GM19467 (cell line): Measurements from ENCODE around the gene PRRG1.
"Not testable (repeated sequence)": the region's sequence is repeated elsewhere in the genome, so short reads cannot be mapped to it uniquely, and the experiment has no call there.

Experiments
- ATAC-seq: cut with Tn5 transposase; IDR thresholded peaks from one replicate; pipeline ENCODE4 v1.9.1; 2021; ENCODE audit warnings: mild to moderate bottlenecking, moderate library complexity; ENCODE audit not compliant: unreplicated experiment

The PRRG1 gene

DNA sequence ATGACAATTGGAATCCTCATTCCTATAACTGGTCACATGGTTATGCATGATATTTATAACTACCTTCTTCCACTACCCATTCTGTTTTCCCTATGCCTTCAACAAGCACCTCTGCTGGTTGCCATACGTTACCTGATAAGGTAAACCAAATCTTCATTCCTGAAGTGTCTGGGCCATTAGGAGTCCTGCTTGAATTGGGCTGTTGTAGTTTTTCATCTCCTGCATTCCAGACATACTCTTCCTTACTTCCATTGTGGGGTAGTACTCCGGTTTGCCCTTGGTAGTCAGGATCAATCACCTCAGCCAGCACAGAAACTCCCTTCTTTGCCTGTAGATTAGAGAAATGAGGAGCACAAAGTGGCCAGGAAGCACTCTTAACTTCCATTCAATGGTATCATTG lies 113.2 kb downstream of the PRRG1 start:
- ATAC-seq, result no peak

DNA sequence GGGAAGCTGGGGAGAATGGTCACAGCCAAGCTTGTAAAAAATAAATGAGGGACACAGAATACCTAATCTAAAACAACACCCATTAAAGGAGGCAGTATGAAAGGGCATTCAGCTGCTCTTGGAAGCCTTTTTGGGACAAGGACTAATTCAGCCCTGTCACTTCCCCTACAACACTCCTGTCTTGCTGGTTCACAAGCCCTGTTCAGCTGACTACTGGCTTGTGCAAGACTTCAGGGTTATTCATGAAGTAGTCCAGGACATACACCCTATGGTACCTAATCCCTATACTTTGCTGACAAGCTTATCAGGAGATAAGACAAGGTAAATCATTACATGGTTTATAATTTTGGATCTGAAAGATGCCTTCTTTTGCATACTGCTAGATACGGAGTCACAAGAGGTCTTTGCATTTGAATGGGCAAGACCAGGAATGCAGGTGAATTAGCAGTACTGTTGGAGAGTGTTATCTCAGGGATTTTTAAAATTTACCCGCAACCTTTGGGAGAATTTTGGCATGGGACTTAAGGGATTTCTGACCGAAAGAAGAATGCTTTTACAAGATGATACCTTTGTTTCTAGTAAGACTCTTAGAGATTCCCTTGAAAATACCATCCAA lies 119.1 kb downstream of the PRRG1 start:
- ATAC-seq, result no peak

DNA sequence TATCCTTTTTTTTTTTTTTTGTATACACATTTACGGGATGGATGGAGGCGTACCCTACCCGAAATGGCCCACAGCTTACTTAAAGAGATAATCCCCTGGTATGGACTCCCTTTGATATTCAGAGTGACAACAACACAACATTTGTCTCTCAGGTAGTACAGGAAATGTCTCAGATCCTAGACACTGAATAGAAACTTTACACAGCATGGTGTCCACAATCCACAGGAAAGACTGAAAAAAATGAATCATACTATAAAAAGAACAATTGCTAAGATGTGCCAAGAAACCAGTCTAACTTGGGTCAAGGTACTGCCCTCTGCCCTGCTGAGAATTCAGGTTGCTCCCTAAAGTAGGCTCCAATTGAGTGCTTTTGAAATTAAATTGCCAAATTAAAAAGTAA lies 121.5 kb downstream of the PRRG1 start:
- no peak for ATAC-seq

DNA sequence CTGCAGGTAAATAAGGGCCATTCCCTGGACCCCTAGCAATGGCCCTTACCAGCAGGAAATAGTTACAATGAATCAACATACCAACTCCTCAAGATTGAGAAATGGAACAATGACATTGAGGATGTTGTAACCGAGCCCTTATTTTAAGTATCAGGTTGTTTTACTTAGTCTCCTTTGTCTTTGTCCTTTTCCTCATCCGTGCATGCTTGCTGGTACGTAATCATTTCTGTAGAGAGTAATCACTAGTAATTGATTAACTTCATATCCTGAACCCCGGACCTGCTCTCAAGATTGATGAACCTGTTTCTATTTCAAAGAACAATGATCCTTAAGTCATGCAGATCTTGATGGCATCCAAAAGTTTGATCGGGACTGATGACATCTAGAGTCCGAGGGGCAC lies 123.7 kb downstream of the PRRG1 start:
- ATAC-seq, result no peak

DNA sequence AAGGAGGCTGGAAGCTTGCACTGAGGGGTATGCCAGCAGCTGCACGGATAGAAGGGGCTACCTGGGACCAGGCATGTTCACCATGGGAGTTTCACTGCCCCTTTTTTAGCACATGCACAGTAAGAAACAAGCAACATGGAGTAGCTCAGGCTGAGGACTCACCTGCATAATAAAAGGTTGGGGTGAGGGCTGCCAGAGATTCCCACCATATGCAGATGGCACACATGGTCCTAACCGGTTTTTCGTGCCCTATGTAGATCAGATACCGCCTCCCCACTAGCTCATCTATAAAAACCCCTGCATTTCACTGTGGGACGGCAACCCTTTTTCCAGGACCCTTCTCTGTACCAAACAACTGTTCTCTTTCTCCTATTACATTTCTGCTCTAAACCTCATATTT lies 125.3 kb downstream of the PRRG1 start:
- ATAC-seq, result no peak

DNA sequence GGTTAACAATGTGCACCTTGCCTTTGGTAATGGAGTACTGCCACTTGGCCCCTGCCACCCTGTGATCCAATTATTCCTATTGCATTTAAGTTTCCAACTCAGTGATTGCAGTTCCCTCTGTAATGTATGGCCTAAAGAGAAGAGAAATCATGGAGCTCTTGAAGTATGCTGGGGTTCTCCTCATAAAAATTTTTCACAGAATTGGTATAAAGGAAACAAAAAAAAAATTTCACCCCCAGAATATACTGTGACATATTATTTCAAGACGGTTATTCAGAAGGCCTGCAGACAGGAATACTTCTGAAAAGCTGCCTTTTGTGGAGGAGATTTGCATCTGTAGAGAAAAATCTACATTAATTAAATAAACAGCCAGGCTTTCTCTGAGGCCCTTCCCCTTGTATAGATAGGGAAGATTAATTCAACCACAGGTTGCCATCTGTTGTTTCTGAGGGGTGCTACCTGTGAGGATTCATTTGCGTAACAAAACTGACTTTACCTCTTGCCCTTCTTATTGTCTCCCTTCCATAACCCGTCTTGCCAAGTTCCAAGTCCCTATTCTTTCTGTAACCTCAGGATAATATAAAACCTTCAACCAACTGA lies 127.5 kb downstream of the PRRG1 start:
- ATAC-seq, result no peak

DNA sequence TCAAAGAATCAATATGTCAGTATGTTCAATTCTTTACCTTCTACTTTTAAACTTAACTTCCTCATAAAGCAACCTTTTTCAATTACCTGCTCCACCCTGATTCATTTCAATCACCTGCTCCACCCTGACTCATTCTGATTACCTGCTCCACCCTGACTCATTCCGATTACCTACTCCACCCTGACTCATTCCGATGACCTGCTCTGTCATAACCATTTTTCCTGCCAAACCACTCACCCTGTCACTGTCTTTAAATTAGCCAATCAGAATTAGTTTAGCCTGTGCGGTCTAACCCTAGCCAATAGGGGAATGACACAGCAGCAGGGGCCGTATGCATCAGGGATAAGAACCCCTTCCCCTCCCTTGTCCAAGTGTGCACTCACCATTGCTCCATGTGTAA lies 135.2 kb downstream of the PRRG1 start:
- ATAC-seq, result not testable (repeated sequence)

DNA sequence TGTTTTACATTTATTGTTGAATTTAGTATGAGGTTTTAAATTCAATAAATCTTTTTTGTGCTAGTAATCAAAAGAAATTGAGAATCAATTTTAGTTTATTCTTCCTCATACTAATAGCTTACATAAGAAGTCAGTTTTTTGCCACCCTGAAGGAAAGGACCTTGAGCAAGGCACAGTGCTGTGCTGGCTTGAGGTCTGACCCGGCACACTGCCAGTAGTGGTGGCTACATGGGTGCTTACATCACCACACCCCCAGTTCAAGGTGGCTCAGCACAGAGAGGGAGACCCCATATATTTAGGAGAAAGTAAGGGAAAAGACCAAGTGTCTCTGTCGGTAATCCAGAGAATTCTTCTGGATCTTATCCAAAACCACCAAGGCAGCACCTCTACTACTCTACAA lies 136.3 kb downstream of the PRRG1 start:
- no peak for ATAC-seq

DNA sequence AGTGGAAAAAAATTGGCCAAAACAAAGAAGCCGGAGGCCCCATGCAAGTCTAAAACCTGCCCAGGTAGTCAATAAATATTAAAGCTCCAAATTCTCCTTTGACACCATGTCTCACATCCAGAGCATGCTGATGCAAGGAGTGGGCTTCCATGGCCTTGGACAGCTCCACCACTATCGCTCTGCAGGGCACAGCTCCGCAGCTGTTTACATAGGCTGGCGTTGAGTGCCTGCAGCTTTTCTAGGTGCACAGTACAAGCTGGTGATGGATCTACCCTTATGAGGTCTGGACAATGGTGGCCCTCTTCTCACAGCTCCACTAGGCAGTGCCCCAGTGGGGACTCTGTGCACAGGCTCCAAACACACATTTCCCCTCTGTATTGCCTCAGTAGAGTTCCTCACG lies 138.1 kb downstream of the PRRG1 start:
- no peak for ATAC-seq

DNA sequence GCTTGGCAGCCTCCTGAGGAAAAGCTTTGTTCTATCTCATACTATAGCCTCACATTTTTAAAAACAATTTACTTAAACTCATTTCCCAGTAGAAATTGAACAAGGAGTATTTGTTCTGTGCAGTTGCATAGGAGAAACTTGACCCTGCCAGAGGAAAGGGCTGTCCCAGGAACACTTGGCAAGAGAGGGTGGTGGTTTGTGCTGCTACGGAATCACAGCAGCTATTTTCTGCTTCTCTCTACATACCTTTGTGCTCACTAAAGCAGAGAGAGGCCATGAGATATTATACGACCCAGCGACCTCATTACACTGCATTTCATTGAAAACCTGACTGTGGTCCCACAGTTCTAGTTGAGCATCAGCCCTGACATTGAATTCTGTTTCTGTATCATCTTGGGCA lies 139.2 kb downstream of the PRRG1 start:
- no peak for ATAC-seq

DNA sequence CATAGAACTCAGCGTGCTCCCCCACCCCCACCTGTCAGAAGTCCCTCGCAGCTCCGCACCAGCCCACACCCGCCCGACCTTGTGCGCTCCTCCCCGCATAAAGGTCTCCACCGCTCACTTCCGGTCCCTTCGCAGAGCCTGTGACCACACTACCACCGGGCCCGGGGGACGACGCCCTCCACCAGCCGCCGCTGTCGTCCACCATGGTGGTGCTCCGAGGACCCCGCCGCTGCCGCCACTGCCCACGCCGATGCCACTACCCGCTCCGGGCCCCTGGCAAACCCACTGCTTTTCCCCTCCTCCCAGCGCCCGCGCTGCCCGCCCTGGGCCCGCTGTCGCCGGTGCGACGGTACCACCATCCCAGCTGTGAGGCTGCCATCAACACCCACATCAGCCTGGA lies 142.5 kb downstream of the PRRG1 start:
- ATAC-seq, result no peak

DNA sequence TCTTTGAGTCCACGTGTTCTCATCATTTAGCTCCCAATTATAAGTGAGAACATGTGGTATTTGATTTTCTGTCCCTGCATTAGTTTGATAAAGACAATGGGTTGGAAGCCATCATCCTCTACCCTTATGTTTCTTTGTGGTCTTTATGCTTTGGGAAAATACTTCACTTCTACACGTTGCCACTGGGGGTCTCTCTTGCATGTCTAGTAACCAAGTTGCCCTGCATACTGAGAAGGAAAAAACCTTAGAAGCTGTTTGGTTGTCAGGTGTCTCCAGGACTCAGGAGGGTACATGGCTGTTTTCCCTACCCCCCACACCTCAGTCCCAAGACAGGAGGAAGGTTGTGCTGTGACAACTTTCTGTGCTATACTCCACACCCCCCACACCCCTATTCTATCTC lies 146.6 kb downstream of the PRRG1 start:
- not testable (repeated sequence) for ATAC-seq

DNA sequence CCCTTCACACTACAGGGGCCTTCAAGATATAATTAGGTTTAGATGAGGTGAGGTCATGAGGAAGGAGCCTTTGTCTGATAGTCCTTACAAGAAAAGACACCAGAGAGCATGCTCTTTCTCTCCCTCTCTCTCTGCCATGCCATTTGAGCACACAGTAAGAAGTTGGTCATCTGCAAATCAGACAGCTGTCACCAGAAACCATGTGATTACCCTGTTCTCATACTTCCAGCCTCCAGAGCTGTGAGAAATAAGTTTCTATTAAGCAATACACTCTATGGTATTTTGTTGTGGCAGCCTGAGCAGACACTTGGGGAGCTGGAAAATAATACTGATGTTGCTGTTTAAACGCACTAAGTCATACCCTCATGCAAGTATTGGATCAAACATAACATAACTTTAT lies 148.0 kb downstream of the PRRG1 start:
- not testable (repeated sequence) for ATAC-seq

DNA sequence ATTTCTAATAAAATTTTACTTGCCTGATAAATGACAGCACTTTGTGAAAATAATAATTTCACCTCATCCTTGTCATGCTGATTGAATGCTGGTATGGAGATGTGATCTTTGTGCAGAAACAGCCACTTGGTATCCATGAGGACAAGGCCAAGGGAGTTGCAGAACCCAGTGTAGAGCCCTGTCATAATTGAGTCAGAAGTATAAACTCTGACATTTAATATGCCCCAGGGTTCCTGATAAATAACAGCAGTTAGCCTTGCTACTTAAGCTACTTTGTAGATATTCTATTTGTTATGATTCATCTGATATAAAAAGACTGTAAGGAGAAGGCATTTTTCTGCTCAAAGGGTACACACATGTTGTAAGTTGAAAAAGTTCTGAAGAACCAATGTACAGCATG lies 149.2 kb downstream of the PRRG1 start:
- not testable (repeated sequence) for ATAC-seq

DNA sequence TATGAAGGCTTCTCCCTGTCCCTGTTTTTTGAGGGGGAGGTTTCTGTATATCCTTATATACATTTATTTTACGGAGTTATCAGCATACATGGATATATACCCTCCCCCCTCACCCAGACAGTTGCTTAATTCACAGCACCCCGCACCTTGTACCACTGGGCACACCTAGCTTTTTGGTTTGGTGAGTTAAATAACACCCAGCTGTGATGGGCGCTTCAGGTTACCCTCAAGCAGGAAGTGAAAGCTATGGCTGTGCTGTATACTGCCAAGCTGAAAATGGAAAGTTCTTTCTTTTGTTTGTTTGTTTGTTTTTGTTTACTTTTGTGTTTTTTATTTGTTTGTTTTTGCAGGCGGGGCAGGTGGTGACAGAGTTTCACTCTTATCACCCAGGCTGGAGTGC lies 150.5 kb downstream of the PRRG1 start:
- not testable (repeated sequence) for ATAC-seq

DNA sequence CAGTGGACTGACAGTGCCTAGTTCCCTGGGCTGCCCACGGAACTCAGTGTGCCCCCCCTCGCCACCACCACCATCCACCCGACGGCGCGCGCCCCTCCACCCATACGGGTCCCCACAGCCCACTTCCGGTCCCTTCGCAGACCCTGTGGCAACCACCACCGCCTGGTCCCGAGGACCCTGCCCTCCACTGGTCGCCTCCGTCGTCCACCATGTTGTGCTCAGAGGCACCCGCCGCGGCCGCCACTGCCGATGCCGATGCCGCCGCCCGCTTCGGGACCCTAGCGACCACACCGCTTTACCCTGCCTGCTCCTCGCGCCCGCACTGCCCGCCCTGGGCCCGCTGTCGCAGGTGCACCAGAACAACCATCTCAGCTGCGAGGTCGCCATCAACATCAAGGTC lies 155.8 kb downstream of the PRRG1 start:
- no peak for ATAC-seq
